ENCODE data around the gene SPATA2L.

DNA sequence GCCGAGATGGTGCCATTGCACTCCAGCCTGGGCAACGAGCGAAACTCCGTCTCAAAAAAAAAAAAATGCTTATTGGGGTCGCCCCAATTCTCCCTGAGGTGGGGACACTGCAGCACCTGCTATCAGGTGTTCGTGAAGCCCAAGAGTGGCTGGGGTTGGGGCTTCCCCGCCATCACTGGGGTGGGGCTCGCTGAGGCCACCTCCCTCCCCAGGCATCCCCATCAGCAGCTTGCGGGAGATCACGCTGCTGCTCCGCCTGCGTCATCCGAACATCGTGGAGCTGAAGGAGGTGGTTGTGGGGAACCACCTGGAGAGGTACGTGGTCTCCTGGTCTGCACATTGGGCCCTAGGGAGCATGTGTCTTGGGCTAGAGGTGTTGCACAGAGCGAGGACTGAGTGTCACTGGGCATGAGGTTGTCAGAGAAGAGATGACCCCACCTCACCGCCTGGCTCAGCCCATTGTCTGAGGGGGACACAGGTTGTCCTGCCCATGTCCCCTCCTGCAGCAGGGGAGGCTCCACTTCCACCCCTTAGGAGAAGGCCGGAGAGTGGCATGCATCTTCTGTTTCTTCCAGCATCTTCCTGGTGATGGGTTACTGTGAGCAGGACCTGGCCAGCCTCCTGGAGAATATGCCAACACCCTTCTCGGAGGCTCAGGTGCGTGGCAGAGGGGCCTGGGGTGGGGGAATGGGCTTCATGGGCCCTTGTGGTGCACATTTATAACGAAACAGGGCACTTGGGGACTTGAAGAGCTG is 10.1 kb downstream of the SPATA2L start:
- no peak for TF ChIP-seq CTCF (IDR thresholded peaks at IDR 0.05)
- TF ChIP-seq EZH2 (IDR thresholded peaks at IDR 0.05), result no peak
- no peak for TF ChIP-seq EZH2phosphoT487 (IDR thresholded peaks at IDR 0.05)
